Neural cell (in vitro differentiated cells): Measurements from ENCODE around the gene PLA2G4F. TPM values are rescaled to one million over a fixed set of nuclear protein-coding genes. Genes with fewer than 3 reads are reported as not detected.

Experiments
- H2AFZ ChIP-seq: fragments of 200-600, 300-800 bp; sonication (generic), shearing (Covaris generic); 2 replicates; pipeline ENCODE4 v1.6.0; 2014; ENCODE audit warnings: low read depth, mild to moderate bottlenecking, antibody characterized with exemption, low read length, moderate library complexity
- H3F3A ChIP-seq: fragments of 200-600 bp; shearing (Covaris generic); 2 replicates; pipeline ENCODE4 v1.6.1; 2016; ENCODE audit warnings: mild to moderate bottlenecking, moderate library complexity, mixed read lengths, antibody characterized with exemption, low read length; ENCODE audit not compliant: insufficient read depth, poor library complexity, severe bottlenecking
- H3K27ac ChIP-seq: fragments of 200-600, 300-800 bp; sonication (generic), shearing (Covaris generic); 2 replicates; pipeline ENCODE4 v1.5.1; 2014; ENCODE audit warnings: mild to moderate bottlenecking, low read length, moderate library complexity
- H3K27me3 ChIP-seq: fragments of 300-800, 200-600 bp; sonication (generic), shearing (Covaris generic); 2 replicates; pipeline ENCODE4 v1.6.0; 2014; ENCODE audit warnings: mild to moderate bottlenecking, low read depth, low read length, moderate library complexity; ENCODE audit not compliant: insufficient read depth
- H3K36me3 ChIP-seq: fragments of 300-800, 200-600 bp; sonication (generic), shearing (Covaris generic); 2 replicates; pipeline ENCODE4 v1.5.1; 2014; ENCODE audit warnings: mild to moderate bottlenecking, antibody characterized with exemption, low read length, moderate library complexity; ENCODE audit not compliant: insufficient read depth
- H3K4me2 ChIP-seq: fragments of 300-800, 200-600 bp; sonication (generic), shearing (Covaris generic); 2 replicates; pipeline ENCODE4 v1.6.0; 2014; ENCODE audit warnings: mild to moderate bottlenecking, low read length
- H3K4me3 ChIP-seq: fragments of 300-800, 200-600 bp; sonication (generic), shearing (Covaris generic); 2 replicates; pipeline ENCODE4 v1.5.1; 2014; ENCODE audit warnings: mild to moderate bottlenecking, low read length, moderate library complexity
- H3K79me2 ChIP-seq: fragments of 200-600 bp; shearing (Covaris generic); replicated peaks from 2 replicates; pipeline ENCODE4 v1.6.0; 2014; ENCODE audit warnings: mild to moderate bottlenecking, low read length, moderate library complexity; ENCODE audit not compliant: insufficient read depth
- H3K9ac ChIP-seq: fragments of 300-800, 200-600 bp; sonication (generic), shearing (Covaris generic); 2 replicates; pipeline ENCODE4 v1.6.1; 2016; ENCODE audit warnings: mild to moderate bottlenecking, low read length, mixed read lengths
- H3K9me2 ChIP-seq: fragments of 200-600 bp; shearing (Covaris generic); 2 replicates; pipeline ENCODE4 v1.6.1; 2016; ENCODE audit warnings: mild to moderate bottlenecking, low read length, mixed read lengths; ENCODE audit not compliant: insufficient read depth
- H3K9me3 ChIP-seq: fragments of 200-600, 300-800 bp; sonication (generic), shearing (Covaris generic); 2 replicates; pipeline ENCODE4 v1.6.1; 2016; ENCODE audit warnings: mild to moderate bottlenecking, mixed run types, low read length, moderate library complexity, mixed read lengths
- H4K20me1 ChIP-seq: fragments of 200-600 bp; shearing (Covaris generic); 2 replicates; pipeline ENCODE4 v1.6.1; 2016; ENCODE audit warnings: mild to moderate bottlenecking, mixed run types; ENCODE audit not compliant: insufficient read depth
- CTCF ChIP-seq: fragments of 450-650 bp; IDR thresholded peaks from 2 replicates; pipeline ENCODE4 v1.5.1; 2014; ENCODE audit warnings: antibody characterized with exemption, mild to moderate bottlenecking, moderate library complexity; ENCODE audit not compliant: poor library complexity, severe bottlenecking
- EP300 ChIP-seq: fragments of 450-650 bp; conservative IDR thresholded peaks from 2 replicates; pipeline ENCODE4 v1.6.1; 2014; ENCODE audit warnings: antibody characterized with exemption, mild to moderate bottlenecking, moderate library complexity; ENCODE audit not compliant: poor library complexity, severe bottlenecking
- EZH2 ChIP-seq: fragments of 200-600, 300-800 bp; shearing (Covaris generic), sonication (generic); IDR thresholded peaks from 2 replicates; pipeline ENCODE4 v1.6.1; 2014; ENCODE audit warnings: antibody characterized with exemption, low read length, borderline replicate concordance, mild to moderate bottlenecking; ENCODE audit not compliant: insufficient read depth, poor library complexity, severe bottlenecking
- MXI1 ChIP-seq: fragments of 450-650 bp; conservative IDR thresholded peaks from 2 replicates; pipeline ENCODE4 v1.6.1; 2014; ENCODE audit warnings: antibody characterized with exemption, mild to moderate bottlenecking; ENCODE audit not compliant: poor library complexity, severe bottlenecking
- POLR2AphosphoS5 ChIP-seq: IDR thresholded peaks from 2 replicates; pipeline ENCODE4 v1.6.1; 2012
- RAD21 ChIP-seq: fragments of 450-650 bp; conservative IDR thresholded peaks from 2 replicates; pipeline ENCODE4 v1.6.1; 2014; ENCODE audit warnings: antibody characterized with exemption, mild to moderate bottlenecking, moderate library complexity
- REST ChIP-seq: IDR thresholded peaks from 2 replicates; pipeline ENCODE4 v1.6.1; 2012; ENCODE audit warnings: borderline replicate concordance
- SMC3 ChIP-seq: fragments of 450-650 bp; conservative IDR thresholded peaks from 2 replicates; pipeline ENCODE4 v1.6.1; 2014; ENCODE audit warnings: antibody characterized with exemption, mild to moderate bottlenecking, moderate library complexity; ENCODE audit not compliant: poor library complexity
- TAF1 ChIP-seq: IDR thresholded peaks from 2 replicates; pipeline ENCODE4 v1.6.1; 2012; ENCODE audit warnings: low read depth
- polyA plus RNA-seq: library from polyadenylated mRNA; depleted of rRNA; stranded (reverse); fragments of >200 nt; gene quantifications from 2 replicates; pipeline ENCODE4 v1.2.3, GENCODE V29; 2014

The PLA2G4F gene
- polyA plus RNA-seq, 1 donor from 2014 or later = not detected

GRCh38 chr15:42131826-42132806 is 24.3 kb downstream of the PLA2G4F start:
- Histone ChIP-seq H3K9ac (no peak overlapping the region), H3K27me3 (no peaks in the 10 kb centered on the region), H3K36me3 (no peaks in the 10 kb centered on the region), H3K4me2 (no peak overlapping the region), H4K20me1 (no peaks in the 10 kb centered on the region), H3K79me2 (no peaks in the 10 kb centered on the region), H3K9me3 (no peaks in the 10 kb centered on the region), H3K9me2 (no peaks in the 10 kb centered on the region), H3K27ac (no peak overlapping the region), H2AFZ (no peak overlapping the region), H3K4me3 (no peak overlapping the region), H3F3A (no peaks in the 10 kb centered on the region)
- TF ChIP-seq SMC3 (no peak), EZH2 (no peak)

GRCh38 chr15:42131006-42131405 is 25.4 kb downstream of the PLA2G4F start:
- Histone ChIP-seq H2AFZ (no peak overlapping the region), H3K79me2 (no peaks in the 10 kb centered on the region), H3K36me3 (no peaks in the 10 kb centered on the region), H3K9ac (no peak overlapping the region), H3K9me2 (no peaks in the 10 kb centered on the region), H3K9me3 (no peaks in the 10 kb centered on the region), H3F3A (no peaks in the 10 kb centered on the region), H3K27ac (no peak overlapping the region), H3K4me3 (no peak overlapping the region), H4K20me1 (no peaks in the 10 kb centered on the region), H3K27me3 (no peaks in the 10 kb centered on the region), H3K4me2 (no peak overlapping the region)
- TF ChIP-seq MXI1 = no peak
- TF ChIP-seq TAF1 = no peak
- no peak for TF ChIP-seq POLR2AphosphoS5

GRCh38 chr15:42130246-42130986 is 26.0 kb downstream of the PLA2G4F start:
- Histone ChIP-seq H3K4me3 (no peak overlapping the region), H3K9ac (no peak overlapping the region), H3K9me2 (no peaks in the 10 kb centered on the region), H3F3A (no peaks in the 10 kb centered on the region), H3K4me2 (no peak overlapping the region), H3K36me3 (no peaks in the 10 kb centered on the region), H4K20me1 (no peaks in the 10 kb centered on the region), H3K9me3 (no peaks in the 10 kb centered on the region), H3K79me2 (no peaks in the 10 kb centered on the region), H2AFZ (no peak overlapping the region), H3K27me3 (no peaks in the 10 kb centered on the region), H3K27ac (no peak overlapping the region)
- no peak for TF ChIP-seq EP300

GRCh38 chr15:42129364-42129763 is 27.1 kb downstream of the PLA2G4F start:
- Histone ChIP-seq H3K4me3 (no peak overlapping the region), H3K4me2 (no peak overlapping the region), H3K27me3 (no peaks in the 10 kb centered on the region), H3K9ac (no peak overlapping the region), H3K9me2 (no peaks in the 10 kb centered on the region), H3K27ac (no peak overlapping the region), H3K79me2 (no peaks in the 10 kb centered on the region), H2AFZ (no peak overlapping the region), H3F3A (no peaks in the 10 kb centered on the region), H4K20me1 (no peaks in the 10 kb centered on the region), H3K9me3 (no peaks in the 10 kb centered on the region), H3K36me3 (no peaks in the 10 kb centered on the region)
- no peak for TF ChIP-seq CTCF
- no peak for TF ChIP-seq TAF1
- no peak for TF ChIP-seq POLR2AphosphoS5
- no peak for TF ChIP-seq EP300
- no peak for TF ChIP-seq SMC3
- TF ChIP-seq RAD21 = no peak
- no peak for TF ChIP-seq MXI1
- TF ChIP-seq REST = no peak
- no peak for TF ChIP-seq EZH2
